MCF 10A (cell line): Measurements from ENCODE around the gene TNS1. TPM values are rescaled to one million over a fixed set of nuclear protein-coding genes. Genes with fewer than 3 reads are reported as not detected.

ENCODE experiments used
- BruUV-seq: library from RNA; stranded (reverse); fragments of 400-500 nt; replicated peaks from 2 replicates; lab custom pipeline; 2021; lab: Mats Ljungman, UMichigan
- CTCF ChIA-PET: fragments of 300-600 bp; sonication (Branson Sonifier 250); formaldehyde crosslinking; extraction: SDS; loops from one replicate; lab custom pipeline; 2021; ENCODE audit warnings: antibody characterized with exemption, inconsistent platforms; lab: Yijun Ruan, JAX
- POLR2A ChIA-PET: fragments of 300-600, 350-650 bp; sonication (Branson Sonifier 250); formaldehyde crosslinking; extraction: SDS; loops from one replicate; lab custom pipeline; 2020; ENCODE audit warnings: antibody characterized with exemption, inconsistent platforms; lab: Yijun Ruan, JAX
- DNase-seq: peaks from one replicate; pipeline ENCODE4 v3.0.0-alpha.2; 2018; ENCODE audit not compliant: unreplicated experiment
- H3K27ac Mint-ChIP-seq: one replicate; pipeline ENCODE4 v1.8.0; 2022; ENCODE audit warnings: mild to moderate bottlenecking, low read depth, mixed read lengths; ENCODE audit not compliant: unreplicated experiment
- H3K27me3 Mint-ChIP-seq: one replicate; pipeline ENCODE4 v1.8.0; 2022; ENCODE audit warnings: mixed read lengths; ENCODE audit not compliant: insufficient read depth, unreplicated experiment
- H3K36me3 Mint-ChIP-seq: one replicate; pipeline ENCODE4 v1.8.0; 2022; ENCODE audit warnings: mild to moderate bottlenecking, moderate library complexity, mixed read lengths; ENCODE audit not compliant: insufficient read depth, unreplicated experiment
- H3K4me1 Mint-ChIP-seq: one replicate; pipeline ENCODE4 v1.8.0; 2022; ENCODE audit warnings: mixed read lengths; ENCODE audit not compliant: insufficient read depth, unreplicated experiment
- H3K4me3 Mint-ChIP-seq: one replicate; pipeline ENCODE4 v1.8.0; 2022; ENCODE audit warnings: mild to moderate bottlenecking, moderate library complexity, mixed read lengths; ENCODE audit not compliant: unreplicated experiment
- H3K9me3 Mint-ChIP-seq: one replicate; pipeline ENCODE4 v1.8.0; 2022; ENCODE audit warnings: mixed read lengths; ENCODE audit not compliant: unreplicated experiment
- intact Hi-C: fragments of 100-400 bp; cut with micrococcal nuclease; formaldehyde crosslinking; loops from 2 replicates; pipeline ENCODE4 v1.14.1; 2022
- total RNA-seq: library from RNA; stranded (reverse); gene quantifications from 2 replicates; pipeline ENCODE4 v1.2.3, GENCODE V29; 2022
- TF ChIP-seq, protein P1 (sequence below): fragments of 200-600 bp; IDR thresholded peaks from one replicate; pipeline ENCODE4 v1.8.0; 2022; ENCODE audit warnings: antibody characterized with exemption, mild to moderate bottlenecking; ENCODE audit not compliant: unreplicated experiment

Gene TNS1
- total RNA-seq, 1 experiment from 2014 or later: 3.3 TPM

- Mint-ChIP-seq H3K4me3 (no peak overlapping the region), H3K27ac (no peak overlapping the region), H3K9me3 (no peaks in the 10 kb centered on the region), H3K27me3 (no peaks in the 10 kb centered on the region), H3K36me3 (no peaks in the 10 kb centered on the region), H3K4me1 (no peaks in the 10 kb centered on the region)
- CTCF ChIA-PET: interaction anchor here (0.9 to 3.6 kb wide), 4 partner anchors 40 to 244 kb away, joined by 3 to 22 read pairs (median 5); no protein-coding TSS in a partner anchor
- intact Hi-C loops: no loop called here
- DNase-seq: no peak
- no TSS peak for BruUV-seq
- POLR2A ChIA-PET: no interaction called here
- TF ChIP-seq, protein P1, sequence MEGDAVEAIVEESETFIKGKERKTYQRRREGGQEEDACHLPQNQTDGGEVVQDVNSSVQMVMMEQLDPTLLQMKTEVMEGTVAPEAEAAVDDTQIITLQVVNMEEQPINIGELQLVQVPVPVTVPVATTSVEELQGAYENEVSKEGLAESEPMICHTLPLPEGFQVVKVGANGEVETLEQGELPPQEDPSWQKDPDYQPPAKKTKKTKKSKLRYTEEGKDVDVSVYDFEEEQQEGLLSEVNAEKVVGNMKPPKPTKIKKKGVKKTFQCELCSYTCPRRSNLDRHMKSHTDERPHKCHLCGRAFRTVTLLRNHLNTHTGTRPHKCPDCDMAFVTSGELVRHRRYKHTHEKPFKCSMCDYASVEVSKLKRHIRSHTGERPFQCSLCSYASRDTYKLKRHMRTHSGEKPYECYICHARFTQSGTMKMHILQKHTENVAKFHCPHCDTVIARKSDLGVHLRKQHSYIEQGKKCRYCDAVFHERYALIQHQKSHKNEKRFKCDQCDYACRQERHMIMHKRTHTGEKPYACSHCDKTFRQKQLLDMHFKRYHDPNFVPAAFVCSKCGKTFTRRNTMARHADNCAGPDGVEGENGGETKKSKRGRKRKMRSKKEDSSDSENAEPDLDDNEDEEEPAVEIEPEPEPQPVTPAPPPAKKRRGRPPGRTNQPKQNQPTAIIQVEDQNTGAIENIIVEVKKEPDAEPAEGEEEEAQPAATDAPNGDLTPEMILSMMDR: no peak
Measured at GRCh38 chr2:218029366-218030360, 26.9 kb upstream of the TNS1 start.

- H3K36me3 Mint-ChIP-seq: no peaks in the 10 kb centered on the region
- no TSS peak for BruUV-seq
- intact Hi-C loops: no loop called here
- no peaks in the 10 kb centered on the region for H3K27me3 Mint-ChIP-seq
- TF ChIP-seq, protein P1: no peak
- CTCF ChIA-PET: interaction anchor here (0.5 to 3.6 kb wide), 4 partner anchors 40 to 243 kb away, joined by 4 to 22 read pairs (median 5); no protein-coding TSS in a partner anchor
- H3K9me3 Mint-ChIP-seq: no peaks in the 10 kb centered on the region
- no peaks in the 10 kb centered on the region for H3K4me1 Mint-ChIP-seq
- peak; percentile 34 for DNase-seq
- no peak overlapping the region for H3K27ac Mint-ChIP-seq
- POLR2A ChIA-PET: no interaction called here
- H3K4me3 Mint-ChIP-seq: no peak overlapping the region
Measured at GRCh38 chr2:218028562-218029348, 26.0 kb upstream of the TNS1 start.

DNA sequence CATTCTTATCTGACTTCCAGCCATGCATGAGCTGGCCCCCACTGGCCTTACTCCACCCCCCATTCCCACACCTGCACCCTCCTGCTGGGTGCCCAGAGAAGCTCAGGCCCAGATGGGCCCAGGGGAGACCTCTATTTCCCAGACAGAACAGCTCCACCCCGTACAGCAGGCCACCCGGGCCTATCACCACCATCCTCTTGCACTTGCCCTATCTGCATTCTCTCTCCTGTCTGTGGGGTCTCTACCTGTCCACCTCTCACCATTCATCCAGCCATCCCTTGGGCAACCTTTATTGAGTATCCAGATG, 25.3 kb upstream of the TNS1 start:
- CTCF ChIA-PET: interaction anchor here (0.5 to 3.6 kb wide), 5 partner anchors 39 to 242 kb away, joined by 3 to 22 read pairs (median 4); no protein-coding TSS in a partner anchor
- TF ChIP-seq, protein P1: no peak
- no TSS peak for BruUV-seq
- Mint-ChIP-seq H3K4me3 (no peak overlapping the region), H3K9me3 (no peaks in the 10 kb centered on the region), H3K36me3 (no peaks in the 10 kb centered on the region), H3K4me1 (no peaks in the 10 kb centered on the region), H3K27ac (no peak overlapping the region), H3K27me3 (no peaks in the 10 kb centered on the region)
- DNase-seq: no peak
- POLR2A ChIA-PET: no interaction called here
- intact Hi-C loops: no loop called here
